Muscle layer of colon (tissue), 2 donors: ENCODE results near the gene LAIR2.

Experiments used
- H3K27ac ChIP-seq: one replicate; pipeline ENCODE4 v1.7.0; 2013; ENCODE audit warnings: low read depth, mild to moderate bottlenecking, low read length, moderate library complexity
- H3K27me3 ChIP-seq, 2 donors: one replicate each; pipeline ENCODE4 v1.7.0; 2013; ENCODE audit warnings: low read length in 2 of 2, mild to moderate bottlenecking in 2 of 2; ENCODE audit not compliant: insufficient read depth in 2 of 2, control insufficient read depth in 1 of 2
- H3K36me3 ChIP-seq: one replicate; pipeline ENCODE4 v1.7.0; 2013; ENCODE audit warnings: mild to moderate bottlenecking, low read length; ENCODE audit not compliant: insufficient read depth
- H3K4me1 ChIP-seq: one replicate; pipeline ENCODE4 v1.7.0; 2013; ENCODE audit warnings: mild to moderate bottlenecking, low read length; ENCODE audit not compliant: insufficient read depth
- H3K4me3 ChIP-seq, 2 donors: one replicate each; pipeline ENCODE4 v1.7.0; 2013; ENCODE audit warnings: low read length in 2 of 2, low read depth in 1 of 2, mild to moderate bottlenecking in 1 of 2, moderate library complexity in 1 of 2
- H3K9ac ChIP-seq: one replicate; pipeline ENCODE4 v1.7.0; 2013; ENCODE audit warnings: low read length
- H3K9me3 ChIP-seq: one replicate; pipeline ENCODE4 v1.7.0; 2013; ENCODE audit warnings: mild to moderate bottlenecking, low read length
- donor health status: abdominal sarcoma.
- donor health status: Adenocarcinoma of cecum.

Gene LAIR2

DNA sequence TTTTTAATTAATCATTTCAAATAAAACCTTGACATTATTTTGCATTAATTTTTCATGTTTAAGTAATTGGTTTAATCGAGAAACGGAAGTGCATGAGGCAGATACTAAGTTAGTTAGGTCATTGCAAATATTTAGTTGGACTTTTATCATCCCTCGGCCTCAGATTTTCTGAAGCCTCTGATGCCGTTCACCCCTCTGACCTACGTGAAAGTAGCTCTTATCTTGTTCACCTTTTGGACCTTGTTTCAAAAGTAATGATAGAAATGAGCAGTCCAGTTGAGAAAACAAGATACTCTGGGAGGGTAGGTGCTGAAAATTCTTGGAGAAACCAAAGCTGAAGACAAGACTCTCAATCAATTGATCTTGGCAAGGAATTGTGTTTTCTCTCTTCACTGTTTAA, 23.0 kb downstream of the LAIR2 start:
- Histone ChIP-seq H3K4me1 (no peaks in the 10 kb centered on the region), H3K9me3 (no peaks in the 10 kb centered on the region), H3K27ac (no peak overlapping the region), H3K27me3 (no peaks in the 10 kb centered on the region), H3K36me3 (no peaks in the 10 kb centered on the region), H3K4me3 (no peak overlapping the region), H3K9ac (no peak overlapping the region)

- Histone ChIP-seq H3K9ac (no peak overlapping the region), H3K27me3 (no peaks in the 10 kb centered on the region), H3K27ac (no peak overlapping the region), H3K36me3 (no peaks in the 10 kb centered on the region), H3K9me3 (no peaks in the 10 kb centered on the region), H3K4me1 (no peaks in the 10 kb centered on the region), H3K4me3 (no peak overlapping the region)
These were observed 24.3 kb downstream of the LAIR2 start for GRCh38 chr19:54526972-54527371.

- no peaks in the 10 kb centered on the region for H3K27me3 ChIP-seq
- no peaks in the 10 kb centered on the region for H3K9me3 ChIP-seq
- no peaks in the 10 kb centered on the region for H3K36me3 ChIP-seq
- no peak overlapping the region for H3K27ac ChIP-seq
- no peak overlapping the region for H3K4me3 ChIP-seq
- no peak overlapping the region for H3K9ac ChIP-seq
- H3K4me1 ChIP-seq: no peaks in the 10 kb centered on the region
These were observed 28.2 kb downstream of the LAIR2 start for GRCh38 chr19:54530866-54531265.

GRCh38 chr19:54532528-54532927, 29.9 kb downstream of the LAIR2 start:
- Histone ChIP-seq H3K4me1 (no peaks in the 10 kb centered on the region), H3K27me3 (no peaks in the 10 kb centered on the region), H3K27ac (no peak overlapping the region), H3K36me3 (no peaks in the 10 kb centered on the region), H3K4me3 (no peak overlapping the region), H3K9me3 (no peaks in the 10 kb centered on the region), H3K9ac (no peak overlapping the region)

- H3K4me3 ChIP-seq: no peak overlapping the region
These were observed 30.8 kb downstream of the LAIR2 start for GRCh38 chr19:54533476-54533875.

GRCh38 chr19:54534156-54534555, 31.5 kb downstream of the LAIR2 start:
- Histone ChIP-seq H3K4me3 (no peak overlapping the region), H3K36me3 (no peaks in the 10 kb centered on the region), H3K9ac (no peak overlapping the region), H3K4me1 (no peaks in the 10 kb centered on the region), H3K27me3 (no peaks in the 10 kb centered on the region), H3K27ac (no peak overlapping the region), H3K9me3 (no peaks in the 10 kb centered on the region)

More at GRCh38 chr19:54533476-54533875, 30.8 kb downstream of the LAIR2 start:
- Histone ChIP-seq H3K27me3 (no peaks in the 10 kb centered on the region), H3K9ac (no peak overlapping the region), H3K27ac (no peak overlapping the region), H3K36me3 (no peaks in the 10 kb centered on the region), H3K9me3 (no peaks in the 10 kb centered on the region), H3K4me1 (no peaks in the 10 kb centered on the region)

DNA sequence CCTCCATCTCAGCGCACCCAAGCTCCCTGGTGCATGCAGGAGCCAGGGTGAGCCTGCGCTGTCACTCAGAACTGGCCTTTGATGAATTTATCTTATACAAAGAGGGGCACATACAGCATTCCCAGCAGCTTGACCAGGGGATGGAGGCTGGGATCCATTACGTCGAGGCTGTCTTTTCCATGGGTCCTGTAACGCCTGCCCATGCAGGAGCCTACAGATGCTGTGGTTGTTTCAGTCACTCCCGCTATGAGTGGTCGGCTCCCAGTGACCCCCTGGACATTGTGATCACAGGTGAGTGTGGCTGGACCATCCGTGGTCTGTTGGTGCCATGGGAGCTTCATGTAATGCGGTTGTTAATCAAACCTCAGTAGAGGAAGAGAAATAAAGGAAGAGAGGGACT, 33.0 kb downstream of the LAIR2 start:
- Histone ChIP-seq H3K27ac (no peak overlapping the region), H3K4me1 (no peaks in the 10 kb centered on the region), H3K36me3 (no peaks in the 10 kb centered on the region), H3K4me3 (no peak overlapping the region), H3K9me3 (no peaks in the 10 kb centered on the region), H3K9ac (no peak overlapping the region), H3K27me3 (no peaks in the 10 kb centered on the region)

GRCh38 chr19:54536956-54537355, 34.3 kb downstream of the LAIR2 start:
- H3K27me3 ChIP-seq: no peaks in the 10 kb centered on the region
- H3K36me3 ChIP-seq: no peaks in the 10 kb centered on the region
- H3K9ac ChIP-seq: no peak overlapping the region
- H3K9me3 ChIP-seq: no peaks in the 10 kb centered on the region
- no peak overlapping the region for H3K4me3 ChIP-seq
- H3K4me1 ChIP-seq: no peaks in the 10 kb centered on the region
- no peak overlapping the region for H3K27ac ChIP-seq

GRCh38 chr19:54541712-54542111, 39.1 kb downstream of the LAIR2 start:
- Histone ChIP-seq H3K9ac (no peak overlapping the region), H3K27ac (no peak overlapping the region), H3K27me3 (no peaks in the 10 kb centered on the region), H3K36me3 (no peaks in the 10 kb centered on the region), H3K9me3 (no peaks in the 10 kb centered on the region), H3K4me3 (no peak overlapping the region), H3K4me1 (no peaks in the 10 kb centered on the region)

- Histone ChIP-seq H3K27me3 (no peaks in the 10 kb centered on the region), H3K27ac (no peak overlapping the region), H3K4me1 (no peaks in the 10 kb centered on the region), H3K9ac (no peak overlapping the region), H3K4me3 (no peak overlapping the region), H3K36me3 (no peaks in the 10 kb centered on the region), H3K9me3 (no peaks in the 10 kb centered on the region)
These were observed 46.2 kb downstream of the LAIR2 start for GRCh38 chr19:54548806-54549205.

GRCh38 chr19:54549224-54549623, 46.6 kb downstream of the LAIR2 start:
- Histone ChIP-seq H3K4me1 (no peaks in the 10 kb centered on the region), H3K27me3 (no peaks in the 10 kb centered on the region), H3K9ac (no peak overlapping the region), H3K36me3 (no peaks in the 10 kb centered on the region), H3K9me3 (no peaks in the 10 kb centered on the region), H3K4me3 (no peak overlapping the region), H3K27ac (no peak overlapping the region)

DNA sequence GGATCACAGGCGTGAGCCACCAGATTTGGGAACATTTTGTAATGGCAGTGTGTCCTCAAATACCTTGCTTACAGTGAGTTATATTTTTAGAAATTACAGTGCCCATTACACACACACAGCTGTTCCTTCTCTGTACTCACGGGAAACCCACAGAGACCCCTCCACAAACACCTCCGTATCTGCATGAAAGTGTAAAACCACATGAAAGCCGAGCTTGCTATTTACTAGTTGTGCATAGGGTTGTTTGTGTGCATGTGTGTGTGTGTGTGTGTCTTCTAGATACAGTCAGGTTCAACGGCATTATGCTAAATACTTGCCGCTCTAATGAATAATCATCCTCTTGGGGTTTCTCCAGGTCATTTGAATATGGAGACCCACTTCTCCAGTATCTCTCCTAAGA, 48.7 kb downstream of the LAIR2 start:
- H3K36me3 ChIP-seq: no peaks in the 10 kb centered on the region
- H3K9ac ChIP-seq: no peak overlapping the region
- no peaks in the 10 kb centered on the region for H3K4me1 ChIP-seq
- H3K4me3 ChIP-seq: no peak overlapping the region
- H3K27ac ChIP-seq: no peak overlapping the region
- H3K9me3 ChIP-seq: no peaks in the 10 kb centered on the region
- H3K27me3 ChIP-seq: no peaks in the 10 kb centered on the region
